GM23338 (cell line): ENCODE data around the gene CACNB2.

Experiments used
- CREB1 ChIP-seq: fragments of 250-450 bp; sonication (Bioruptor Pico); IDR thresholded peaks from 2 replicates; pipeline ENCODE4 v1.5.0; 2020; ENCODE audit warnings: low read depth, mild to moderate bottlenecking, moderate library complexity
- CTCF ChIP-seq, 2 experiments: fragments of 200-600 bp in 1 of 2; sonication (generic) in 1 of 2; conservative IDR thresholded peaks; 2 replicates each; pipeline versions ENCODE4 v1.5.1 to v1.6.1; 2016 to 2017; ENCODE audit warnings: antibody characterized with exemption in 2 of 2, low read depth in 2 of 2, mild to moderate bottlenecking in 2 of 2, moderate library complexity in 1 of 2
- EZH2 ChIP-seq: fragments of 200-600 bp; sonication (generic); IDR thresholded peaks from one replicate; pipeline ENCODE4 v1.8.0; 2017; ENCODE audit warnings: antibody characterized with exemption, mild to moderate bottlenecking, low read depth; ENCODE audit not compliant: unreplicated experiment
- EZH2phosphoT487 ChIP-seq: fragments of 200-600 bp; sonication (generic); IDR thresholded peaks from one replicate; pipeline ENCODE4 v1.8.1; 2018; ENCODE audit warnings: antibody characterized with exemption; ENCODE audit not compliant: unreplicated experiment
- POLR2AphosphoS5 ChIP-seq: IDR thresholded peaks from 2 replicates; pipeline ENCODE4 v1.6.1; 2016; ENCODE audit warnings: antibody characterized with exemption, low read depth
- ZNF114 ChIP-seq: fragments of 250-450 bp; sonication (Bioruptor Pico); IDR thresholded peaks from 2 replicates; pipeline ENCODE4 v1.5.0; 2020; ENCODE audit warnings: mild to moderate bottlenecking, moderate library complexity

DNA sequence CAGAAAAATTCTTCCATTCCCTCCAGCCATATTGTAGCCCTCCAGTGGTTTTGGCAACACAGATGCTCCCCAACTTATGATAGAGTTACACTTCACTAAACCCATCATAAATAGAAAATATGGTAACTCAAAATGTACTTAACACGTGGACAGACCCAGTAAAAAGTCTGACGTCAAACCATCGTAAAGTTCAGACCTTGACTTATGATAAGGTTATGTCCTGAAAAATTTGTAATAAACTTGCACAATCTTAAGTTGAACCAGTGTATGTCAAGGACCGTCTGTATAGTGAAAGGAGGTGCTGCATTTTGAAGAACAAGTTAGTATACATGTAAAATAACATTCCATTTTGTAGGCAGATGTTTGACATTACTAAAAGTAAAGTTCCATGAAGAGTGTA is 368.4 kb downstream of the CACNB2 start:
- no peak for TF ChIP-seq CTCF (conservative IDR thresholded peaks at IDR 0.05; ENCODE audit: low read depth in 2 of 2)
- no peak for TF ChIP-seq CREB1 (CRISPR knock-in tag)
- no peak for TF ChIP-seq EZH2phosphoT487
- TF ChIP-seq EZH2, result no peak
- TF ChIP-seq POLR2AphosphoS5, result no peak
- no peak for TF ChIP-seq ZNF114 (CRISPR knock-in tag)
